ENCODE measurements around the gene TAPT1. TPM values are rescaled to one million over a fixed set of nuclear protein-coding genes. Genes with fewer than 3 reads are reported as not detected.

Gene TAPT1
- total and polyA plus RNA-seq, 5 donors from 2014 or later, result 26.0 to 86.8 (median 33.5) TPM

DNA sequence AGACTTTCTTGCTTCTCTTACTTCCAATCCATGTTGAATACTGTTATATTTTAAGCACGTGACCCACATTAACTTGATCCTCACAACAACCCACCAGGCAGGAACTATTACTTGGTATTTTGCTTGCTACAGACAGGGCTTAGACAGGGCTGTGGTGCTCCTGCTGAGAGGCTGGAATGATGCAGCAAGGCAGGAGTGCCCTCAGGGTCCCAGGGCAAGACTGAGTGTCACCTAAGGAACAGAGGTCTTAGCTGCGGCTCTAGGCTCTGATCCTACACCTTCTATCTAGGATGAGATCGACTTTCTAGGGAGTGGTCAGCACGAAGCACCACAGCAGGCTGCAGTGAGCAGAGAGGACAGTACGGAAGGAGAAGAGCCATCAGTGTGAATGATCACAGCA is 20.0 kb downstream of the TAPT1 start:
- no peaks in the 10 kb centered on the region for H3K27me3 ChIP-seq (ENCODE audit: control insufficient read depth, insufficient read depth, low read length)
- Mint-ChIP-seq H3K4me1 (peaks cover 29 to 57% (median 39%) of the 10 kb centered on the region in 4 donors), H3K27me3 (no peaks in the 10 kb centered on the region), H3K36me3 (peaks cover 27% of the 10 kb centered on the region), H3K4me3 (peak overlapping the region in 1 of 4 donors; percentile 51), H3K9me3 (no peaks in the 10 kb centered on the region), H3K27ac (peak overlapping the region in 2 of 3 donors; percentile 22 to 74)
- H3K36me3 ChIP-seq (ENCODE audit: control insufficient read depth, insufficient read depth, low read length), result peaks cover 46% of the 10 kb centered on the region
- no peak for DNase-seq
- no peak overlapping the region for H3K27ac ChIP-seq (ENCODE audit: insufficient read depth, low read length, poor library complexity, severe bottlenecking)
- H3K4me1 ChIP-seq (ENCODE audit: control insufficient read depth, insufficient read depth, low read length, poor library complexity, severe bottlenecking), result no peaks in the 10 kb centered on the region
- ATAC-seq (ENCODE audit: low read depth in 2 of 2), result no peak
- H3K4me3 ChIP-seq (ENCODE audit: low read depth, low read length), result no peak overlapping the region
- H3K9me3 ChIP-seq (ENCODE audit: control insufficient read depth in 2 of 2, low read length in 2 of 2), result no peaks in the 10 kb centered on the region

DNA sequence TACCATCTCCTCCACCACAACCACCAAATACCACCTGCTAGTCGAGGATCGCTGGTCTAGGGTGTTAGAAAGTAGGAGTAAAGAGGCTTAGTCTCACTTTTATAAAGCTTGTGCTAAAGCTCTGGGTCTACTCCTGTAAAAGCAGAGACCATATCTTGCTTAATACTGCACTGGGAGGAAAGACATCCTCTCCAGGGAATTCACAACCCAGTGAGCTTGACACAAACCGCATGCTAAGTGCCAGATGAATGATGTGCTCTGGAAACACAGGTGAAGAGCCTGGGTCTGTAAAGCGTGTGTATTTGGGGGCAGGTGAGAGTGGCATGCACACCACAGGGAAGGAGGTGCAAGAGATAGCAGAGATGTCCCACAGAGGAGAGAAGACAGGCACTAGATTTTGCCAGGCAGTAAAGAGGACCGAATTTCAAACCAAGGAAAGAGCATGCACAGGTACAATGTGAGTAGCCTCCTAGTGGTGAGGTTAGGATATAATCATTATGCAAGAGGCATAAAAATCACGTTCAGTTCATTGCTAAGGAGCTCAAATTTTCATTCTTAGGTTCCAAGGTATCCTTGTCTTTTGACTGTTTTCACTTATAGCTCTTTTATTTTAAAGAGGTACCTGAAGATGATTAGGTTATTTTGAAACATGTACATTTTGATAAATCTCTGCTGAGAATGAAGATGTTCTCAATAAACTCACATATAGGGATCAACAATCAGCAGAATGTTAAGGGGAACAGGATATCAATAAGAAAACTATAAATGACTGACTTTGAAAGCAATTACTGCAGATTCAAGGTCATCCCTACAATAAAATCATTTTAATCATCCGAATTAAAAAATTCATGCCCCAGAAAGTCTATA is 20.7 kb downstream of the TAPT1 start:
- Histone ChIP-seq H3K9me3 (ENCODE audit: control insufficient read depth in 2 of 2, low read length in 2 of 2) (no peaks in the 10 kb centered on the region), H3K27ac (ENCODE audit: insufficient read depth, low read length, poor library complexity, severe bottlenecking) (no peak overlapping the region), H3K36me3 (ENCODE audit: control insufficient read depth, insufficient read depth, low read length) (peaks cover 42% of the 10 kb centered on the region), H3K27me3 (ENCODE audit: control insufficient read depth, insufficient read depth, low read length) (no peaks in the 10 kb centered on the region), H3K4me3 (ENCODE audit: low read depth, low read length) (no peak overlapping the region), H3K4me1 (ENCODE audit: control insufficient read depth, insufficient read depth, low read length, poor library complexity, severe bottlenecking) (no peaks in the 10 kb centered on the region)
- Mint-ChIP-seq H3K36me3 (peaks cover 29% of the 10 kb centered on the region), H3K4me1 (peaks cover 27 to 56% (median 40%) of the 10 kb centered on the region in 4 donors), H3K27me3 (no peaks in the 10 kb centered on the region), H3K9me3 (no peaks in the 10 kb centered on the region), H3K4me3 (no peak overlapping the region), H3K27ac (peak overlapping the region; percentile 22 to 77 (median 22))
- peak in 2 of 3 donors; percentile 43 to 46 for DNase-seq
- ATAC-seq (ENCODE audit: low read depth in 2 of 2), result peak; percentile 79 to 82

DNA sequence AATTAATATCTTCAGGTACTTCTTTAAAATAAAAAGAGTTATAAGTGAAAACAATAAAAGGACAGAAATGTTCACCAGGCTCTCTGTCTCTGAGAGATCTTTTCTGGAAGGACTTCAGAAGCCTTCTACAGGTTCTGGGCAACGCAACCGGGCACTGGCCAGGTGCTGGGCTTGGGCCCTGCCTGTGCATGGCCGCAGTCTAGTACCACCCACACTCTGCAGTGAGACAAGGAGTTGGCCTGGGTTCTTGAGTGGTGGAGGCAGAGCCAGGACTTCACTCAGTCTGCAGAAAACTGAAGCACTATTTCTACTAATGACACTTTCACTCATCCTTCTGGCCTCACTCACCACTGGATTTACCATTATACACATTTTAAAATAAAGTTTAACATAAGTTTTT is 21.8 kb downstream of the TAPT1 start:
- H3K4me1 Mint-ChIP-seq, result peaks cover 24 to 55% (median 41%) of the 10 kb centered on the region in 4 donors
- Histone ChIP-seq H3K36me3 (ENCODE audit: control insufficient read depth, insufficient read depth, low read length) (peaks cover 34% of the 10 kb centered on the region), H3K27me3 (ENCODE audit: control insufficient read depth, insufficient read depth, low read length) (no peaks in the 10 kb centered on the region), H3K4me1 (ENCODE audit: control insufficient read depth, insufficient read depth, low read length, poor library complexity, severe bottlenecking) (no peaks in the 10 kb centered on the region), H3K9me3 (ENCODE audit: control insufficient read depth in 2 of 2, low read length in 2 of 2) (no peaks in the 10 kb centered on the region), H3K27ac (ENCODE audit: insufficient read depth, low read length, poor library complexity, severe bottlenecking) (no peak overlapping the region), H3K4me3 (ENCODE audit: low read depth, low read length) (no peak overlapping the region)
- DNase-seq, result no peak
- no peak for ATAC-seq (ENCODE audit: low read depth in 2 of 2)
- H3K27ac Mint-ChIP-seq, result peak overlapping the region in 1 of 3 donors; percentile 22
- H3K36me3 Mint-ChIP-seq, result peaks cover 31% of the 10 kb centered on the region
- H3K9me3 Mint-ChIP-seq, result no peaks in the 10 kb centered on the region
- H3K27me3 Mint-ChIP-seq, result no peaks in the 10 kb centered on the region
- H3K4me3 Mint-ChIP-seq, result no peak overlapping the region

DNA sequence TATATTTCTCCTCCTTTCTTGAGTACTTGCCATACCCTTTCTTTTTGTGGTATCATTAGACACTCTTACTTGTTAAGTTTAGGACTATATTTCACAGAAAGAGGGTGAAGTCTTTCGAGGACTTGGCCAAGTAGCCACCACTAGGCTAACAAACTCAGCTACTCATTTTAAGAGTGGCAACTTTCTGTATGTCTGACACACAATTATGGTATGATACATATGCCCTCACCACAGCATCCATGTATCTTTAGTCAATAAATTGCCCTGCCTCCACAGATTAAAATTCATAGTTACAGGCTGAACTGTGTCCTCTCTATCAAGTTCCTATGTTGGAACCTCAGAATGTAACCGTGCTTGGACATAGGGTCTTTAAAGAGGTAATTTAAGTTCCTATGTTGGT is 23.2 kb downstream of the TAPT1 start:
- no peak overlapping the region for H3K4me3 ChIP-seq (ENCODE audit: low read depth, low read length)
- no peaks in the 10 kb centered on the region for H3K27me3 Mint-ChIP-seq
- H3K27ac ChIP-seq (ENCODE audit: insufficient read depth, low read length, poor library complexity, severe bottlenecking), result no peak overlapping the region
- H3K4me1 ChIP-seq (ENCODE audit: control insufficient read depth, insufficient read depth, low read length, poor library complexity, severe bottlenecking), result no peaks in the 10 kb centered on the region
- H3K9me3 Mint-ChIP-seq, result no peaks in the 10 kb centered on the region
- H3K36me3 Mint-ChIP-seq, result peaks cover 23% of the 10 kb centered on the region
- H3K36me3 ChIP-seq (ENCODE audit: control insufficient read depth, insufficient read depth, low read length), result peaks cover 27% of the 10 kb centered on the region
- H3K4me1 Mint-ChIP-seq, result peaks cover 25 to 45% (median 42%) of the 10 kb centered on the region in 4 donors
- no peaks in the 10 kb centered on the region for H3K27me3 ChIP-seq (ENCODE audit: control insufficient read depth, insufficient read depth, low read length)
- DNase-seq, result no peak
- H3K9me3 ChIP-seq (ENCODE audit: control insufficient read depth in 2 of 2, low read length in 2 of 2), result no peaks in the 10 kb centered on the region
- H3K27ac Mint-ChIP-seq, result no peak overlapping the region
- no peak for ATAC-seq (ENCODE audit: low read depth in 2 of 2)
- no peak overlapping the region for H3K4me3 Mint-ChIP-seq

DNA sequence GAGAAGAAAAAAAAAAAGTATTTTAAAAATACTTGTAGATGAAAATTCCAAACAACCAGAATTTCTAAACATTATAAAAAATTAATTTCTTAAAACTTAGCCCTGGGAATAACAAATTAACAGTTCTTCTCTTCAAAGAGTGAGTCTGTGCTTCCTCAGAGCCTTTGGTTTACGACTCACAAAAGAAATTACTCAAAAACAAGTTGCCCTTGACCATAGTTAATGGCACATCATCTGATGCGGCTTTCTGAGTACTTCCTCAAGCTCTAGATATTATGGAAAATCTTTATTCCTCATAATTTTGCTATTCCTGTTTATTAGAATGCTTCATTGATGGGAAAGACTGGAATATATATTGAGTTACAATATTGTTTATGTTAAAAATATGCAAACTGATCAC is 23.7 kb downstream of the TAPT1 start:
- no peaks in the 10 kb centered on the region for H3K4me1 ChIP-seq (ENCODE audit: control insufficient read depth, insufficient read depth, low read length, poor library complexity, severe bottlenecking)
- Mint-ChIP-seq H3K27ac (no peak overlapping the region), H3K27me3 (no peaks in the 10 kb centered on the region), H3K36me3 (peaks cover 23% of the 10 kb centered on the region), H3K9me3 (no peaks in the 10 kb centered on the region), H3K4me3 (no peak overlapping the region), H3K4me1 (peaks cover 27 to 47% (median 38%) of the 10 kb centered on the region in 4 donors)
- no peak for ATAC-seq (ENCODE audit: low read depth in 2 of 2)
- H3K36me3 ChIP-seq (ENCODE audit: control insufficient read depth, insufficient read depth, low read length), result peaks cover 27% of the 10 kb centered on the region
- H3K27me3 ChIP-seq (ENCODE audit: control insufficient read depth, insufficient read depth, low read length), result no peaks in the 10 kb centered on the region
- no peaks in the 10 kb centered on the region for H3K9me3 ChIP-seq (ENCODE audit: control insufficient read depth in 2 of 2, low read length in 2 of 2)
- DNase-seq, result no peak
- no peak overlapping the region for H3K4me3 ChIP-seq (ENCODE audit: low read depth, low read length)
- no peak overlapping the region for H3K27ac ChIP-seq (ENCODE audit: insufficient read depth, low read length, poor library complexity, severe bottlenecking)

DNA sequence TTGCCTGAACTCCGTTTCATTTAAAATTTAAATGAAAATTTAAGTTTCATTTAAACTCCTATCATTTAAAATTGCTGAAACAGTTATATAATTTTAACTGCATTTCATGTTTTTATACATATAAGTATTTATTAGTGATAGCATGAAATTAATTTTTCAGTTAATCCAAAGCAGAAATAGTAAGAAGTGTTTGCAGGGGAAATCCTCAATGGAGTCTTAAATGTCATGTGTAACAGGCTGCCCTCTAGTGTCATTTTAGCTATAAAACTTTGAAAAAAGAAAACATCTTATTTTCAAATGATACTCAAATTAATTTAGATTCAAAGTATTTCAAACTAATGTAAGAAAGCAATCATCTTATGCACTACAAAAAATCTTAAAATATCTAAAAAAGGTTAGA is 27.2 kb downstream of the TAPT1 start:
- Mint-ChIP-seq H3K4me3 (no peak overlapping the region), H3K27ac (no peak overlapping the region), H3K36me3 (peaks cover 16% of the 10 kb centered on the region), H3K4me1 (peaks cover 26 to 35% (median 33%) of the 10 kb centered on the region in 4 donors), H3K27me3 (no peaks in the 10 kb centered on the region), H3K9me3 (no peaks in the 10 kb centered on the region)
- no peak for ATAC-seq (ENCODE audit: low read depth in 2 of 2)
- Histone ChIP-seq H3K4me3 (ENCODE audit: low read depth, low read length) (no peak overlapping the region), H3K27me3 (ENCODE audit: control insufficient read depth, insufficient read depth, low read length) (no peaks in the 10 kb centered on the region), H3K27ac (ENCODE audit: insufficient read depth, low read length, poor library complexity, severe bottlenecking) (no peak overlapping the region), H3K36me3 (ENCODE audit: control insufficient read depth, insufficient read depth, low read length) (peaks cover 32% of the 10 kb centered on the region), H3K4me1 (ENCODE audit: control insufficient read depth, insufficient read depth, low read length, poor library complexity, severe bottlenecking) (no peaks in the 10 kb centered on the region), H3K9me3 (ENCODE audit: control insufficient read depth in 2 of 2, low read length in 2 of 2) (no peaks in the 10 kb centered on the region)
- peak in 1 of 3 donors; percentile 37 for DNase-seq

DNA sequence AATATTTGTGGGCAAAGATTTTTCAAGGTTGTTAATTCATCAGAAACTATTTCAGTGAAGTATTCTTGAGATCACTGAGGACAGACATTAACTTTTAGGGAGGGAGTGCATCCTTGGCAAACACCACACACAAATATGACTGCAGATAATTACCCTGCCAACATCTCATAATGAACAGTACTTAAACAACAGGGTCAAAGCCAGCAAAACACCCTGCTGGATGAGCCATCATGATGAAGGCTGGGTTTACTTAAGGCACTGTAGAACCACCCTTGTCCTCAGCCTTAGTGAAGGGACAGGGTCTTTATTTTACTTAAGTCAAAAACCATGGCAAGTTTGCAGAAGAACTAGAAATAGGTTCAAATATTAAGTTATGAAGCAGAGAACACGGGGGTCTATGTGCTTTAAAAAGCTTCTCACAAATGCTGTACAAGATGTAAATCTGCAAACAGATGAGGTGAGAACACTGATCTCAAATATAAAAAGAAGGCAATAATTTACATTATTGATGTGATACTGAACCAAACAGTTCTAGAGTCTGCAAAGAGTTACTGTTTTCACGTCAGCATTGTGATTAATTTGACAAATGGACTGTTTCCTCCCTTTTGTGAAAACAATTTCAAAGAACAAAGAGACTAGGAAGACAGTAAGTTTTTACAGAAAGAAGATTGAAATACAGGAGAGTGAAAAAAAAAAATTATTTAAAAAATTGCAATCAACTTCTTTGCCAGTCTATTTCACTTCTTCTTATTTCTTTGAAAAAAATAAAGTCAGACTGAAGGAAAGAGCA is 28.2 kb downstream of the TAPT1 start:
- Histone ChIP-seq H3K9me3 (ENCODE audit: control insufficient read depth in 2 of 2, low read length in 2 of 2) (no peaks in the 10 kb centered on the region), H3K27ac (ENCODE audit: insufficient read depth, low read length, poor library complexity, severe bottlenecking) (no peak overlapping the region), H3K4me1 (ENCODE audit: control insufficient read depth, insufficient read depth, low read length, poor library complexity, severe bottlenecking) (no peaks in the 10 kb centered on the region), H3K4me3 (ENCODE audit: low read depth, low read length) (no peak overlapping the region), H3K36me3 (ENCODE audit: control insufficient read depth, insufficient read depth, low read length) (peaks cover 34% of the 10 kb centered on the region), H3K27me3 (ENCODE audit: control insufficient read depth, insufficient read depth, low read length) (no peaks in the 10 kb centered on the region)
- Mint-ChIP-seq H3K27ac (peak overlapping the region in 1 of 3 donors; percentile 49), H3K4me3 (no peak overlapping the region), H3K4me1 (peaks cover 26 to 35% (median 30%) of the 10 kb centered on the region in 4 donors), H3K9me3 (no peaks in the 10 kb centered on the region), H3K36me3 (peaks cover 21% of the 10 kb centered on the region), H3K27me3 (no peaks in the 10 kb centered on the region)
- ATAC-seq (ENCODE audit: low read depth in 2 of 2), result no peak
- DNase-seq, result no peak

Measured in CD4-positive, CD25-positive, alpha-beta regulatory T cell (primary cell).